Measurements from ENCODE around the gene AKR7A3. TPM values are rescaled to one million over a fixed set of nuclear protein-coding genes. Genes with fewer than 3 reads are reported as not detected.
A peak's percentile ranks its signal among the peaks of the same experiment; 100 is the strongest.

AKR7A3 gene
- total and polyA plus RNA-seq, 10 of the 15 experiments (the other 5 are each of a cell fraction or from before 2014, with no cell fraction given) = 0.10 to 1.1 (median 0.25) TPM; not detected in 2

GRCh38 chr1:19260211-19261138 is 28.1 kb downstream of the AKR7A3 start:
- H3K27ac ChIP-seq (ENCODE audit: control insufficient read depth, insufficient read depth) = no peak overlapping the region
- POLR2A ChIA-PET = no interaction called here

More at GRCh38 chr1:19260211-19261138, 28.1 kb downstream of the AKR7A3 start:
- FAIRE-seq (no peak), ATAC-seq (peak; percentile 14), DNase-seq (ENCODE audit: low read depth, low spot score) (no peak)
- RAD21 ChIA-PET (ENCODE audit: unreplicated experiment) = no interaction called here
- intact Hi-C loops (cut with micrococcal nuclease; ENCODE audit: unreplicated experiment) (no loop called here), in situ Hi-C loops (cut with MboI) (no loop called here)
- CTCF ChIA-PET = no interaction called here
- H2AFZ ChIP-seq (ENCODE audit: control insufficient read depth, low read depth, low read length) = no peak overlapping the region
- BruUV-seq (replicated peaks) = no TSS peak
- H3K9me3 ChIP-seq (replicated peaks; ENCODE audit: control insufficient read depth, insufficient read depth, low read length) = no peaks in the 10 kb centered on the region
- H3K79me2 ChIP-seq (ENCODE audit: control insufficient read depth, insufficient read depth, low read length) = no peaks in the 10 kb centered on the region; the same call in 1 of the 2 replicates
- H3K9ac ChIP-seq (ENCODE audit: control insufficient read depth, insufficient read depth, low read length) = no peak overlapping the region
- H3K4me1 ChIP-seq (ENCODE audit: control insufficient read depth, insufficient read depth, low read length) = no peaks in the 10 kb centered on the region
- no peak overlapping the region for H3K4me3 ChIP-seq
- WGBS (ENCODE audit: insufficient coverage, insufficient replicate concordance, low lambda C conversion rate, missing lambda C conversion rate) = 94% methylated on average over 21 of the region's 21 CpGs
- H3K36me3 ChIP-seq (ENCODE audit: control insufficient read depth in 2 of 2, insufficient read depth in 2 of 2, low read length in 1 of 2) = peaks cover 26 to 33% of the 10 kb centered on the region in 2 experiments; a peak in 3 of 4 replicates
- no peak overlapping the region for H3K4me2 ChIP-seq (ENCODE audit: control insufficient read depth, insufficient read depth)
- no peaks in the 10 kb centered on the region for H4K20me1 ChIP-seq (ENCODE audit: control insufficient read depth, insufficient read depth)
- no peaks in the 10 kb centered on the region for H3K27me3 ChIP-seq (replicated peaks in 1 of 2; ENCODE audit: control insufficient read depth in 2 of 2, insufficient read depth in 2 of 2, low read length in 1 of 2)
- SMC1A ChIA-PET (ENCODE audit: uncharacterized antibody, unreplicated experiment) = no interaction called here
- TF ChIP-seq POLR2AphosphoS5 (IDR thresholded peaks at IDR 0.05; ENCODE audit: low read length) (0 out of 2 replicates have a peak, but pooled peaks have one; percentile 27), POLR2A (IDR thresholded peaks at IDR 0.05; ENCODE audit: low read depth, low read length) (peak; percentile 64), RUNX3 (IDR thresholded peaks at IDR 0.05; ENCODE audit: low read length) (no peak), BHLHE40 (IDR thresholded peaks at IDR 0.05; ENCODE audit: borderline replicate concordance in 1 of 2, low read depth in 2 of 2, low read length in 1 of 2) (no peak), ZBED1 (IDR thresholded peaks at IDR 0.05; ENCODE audit: borderline replicate concordance) (0 out of 2 replicates have a peak, but pooled peaks have one; percentile 28), TCF12 (IDR thresholded peaks at IDR 0.05; ENCODE audit: low read depth, low read length) (no peak), TARDBP (IDR thresholded peaks at IDR 0.05; ENCODE audit: borderline replicate concordance) (no peak), NR2C2 (IDR thresholded peaks at IDR 0.05; ENCODE audit: borderline replicate concordance, control insufficient read depth, insufficient read length, low read depth) (no peak), ZBTB40 (IDR thresholded peaks at IDR 0.05; ENCODE audit: borderline replicate concordance) (no peak), MTA3 (IDR thresholded peaks at IDR 0.05; ENCODE audit: borderline replicate concordance, low read length) (0 out of 2 replicates have a peak, but pooled peaks have one; percentile 2)

All from GM12878 (cell line).